ENCODE measurements around the gene PITPNM2.
"Not testable (repeated sequence)": the region's sequence is repeated elsewhere in the genome, so short reads cannot be mapped to it uniquely, and the experiment has no call there.

PITPNM2 gene

GRCh38 chr12:123120452-123121166 lies 30.3 kb downstream of the PITPNM2 start:
- no peak for DNase-seq (ENCODE audit: low spot score)

GRCh38 chr12:123119808-123120207 lies 31.1 kb downstream of the PITPNM2 start:
- DNase-seq (ENCODE audit: low spot score): no peak

- DNase-seq (ENCODE audit: low spot score): peak; percentile 59
Observed at GRCh38 chr12:123118497-123118896, 32.4 kb downstream of the PITPNM2 start.

- DNase-seq (ENCODE audit: low spot score): peak; percentile 91
Observed at GRCh38 chr12:123115409-123116121, 35.3 kb downstream of the PITPNM2 start.

GRCh38 chr12:123114304-123115083 lies 36.4 kb downstream of the PITPNM2 start:
- no peak for DNase-seq (ENCODE audit: low spot score)

GRCh38 chr12:123113026-123113425 lies 37.9 kb downstream of the PITPNM2 start:
- DNase-seq (ENCODE audit: low spot score): no peak

- DNase-seq (ENCODE audit: low spot score): no peak
Observed at GRCh38 chr12:123111498-123112165, 39.3 kb downstream of the PITPNM2 start.

GRCh38 chr12:123109319-123109772 lies 41.5 kb downstream of the PITPNM2 start:
- DNase-seq (ENCODE audit: low spot score): no peak

- no peak for DNase-seq (ENCODE audit: low spot score)
Observed at GRCh38 chr12:123108682-123109066, 42.2 kb downstream of the PITPNM2 start.

GRCh38 chr12:123107926-123108681 lies 42.8 kb downstream of the PITPNM2 start:
- no peak for DNase-seq (ENCODE audit: low spot score)

GRCh38 chr12:123106640-123107359 lies 44.1 kb downstream of the PITPNM2 start:
- DNase-seq (ENCODE audit: low spot score): no peak

GRCh38 chr12:123105211-123105826 lies 45.6 kb downstream of the PITPNM2 start:
- no peak for DNase-seq (ENCODE audit: low spot score)

GRCh38 chr12:123104809-123105208 lies 46.1 kb downstream of the PITPNM2 start:
- no peak for DNase-seq (ENCODE audit: low spot score)

GRCh38 chr12:123104094-123104493 lies 46.8 kb downstream of the PITPNM2 start:
- DNase-seq (ENCODE audit: low spot score): not testable (repeated sequence)

GRCh38 chr12:123102781-123103503 lies 47.9 kb downstream of the PITPNM2 start:
- DNase-seq (ENCODE audit: low spot score): no peak

- DNase-seq (ENCODE audit: low spot score): no peak
Observed at GRCh38 chr12:123102366-123102765, 48.5 kb downstream of the PITPNM2 start.

GRCh38 chr12:123101526-123101925 lies 49.4 kb downstream of the PITPNM2 start:
- DNase-seq (ENCODE audit: low spot score): no peak
